Measurements from ENCODE around the gene NDST1.

DNA sequence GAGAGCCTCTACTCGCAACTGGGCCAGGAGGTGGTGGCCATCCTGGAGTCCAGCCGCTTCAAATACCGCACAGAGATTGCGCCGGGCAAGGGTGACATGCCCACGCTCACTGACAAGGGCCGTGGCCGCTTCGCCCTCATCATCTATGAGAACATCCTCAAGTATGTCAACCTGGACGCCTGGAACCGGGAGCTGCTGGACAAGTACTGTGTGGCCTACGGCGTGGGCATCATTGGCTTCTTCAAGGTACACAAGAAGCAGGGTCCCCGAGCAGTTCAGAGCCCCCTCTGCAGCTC is 13.5 kb downstream of the NDST1 start:
- TF ChIP-seq JUND (IDR thresholded peaks at IDR 0.05; ENCODE audit: low read length) (no peak), MAX (IDR thresholded peaks at IDR 0.05) (no peak), CHD2 (IDR thresholded peaks at IDR 0.05; ENCODE audit: low read length) (no peak)
- TF ChIP-seq, protein P1, sequence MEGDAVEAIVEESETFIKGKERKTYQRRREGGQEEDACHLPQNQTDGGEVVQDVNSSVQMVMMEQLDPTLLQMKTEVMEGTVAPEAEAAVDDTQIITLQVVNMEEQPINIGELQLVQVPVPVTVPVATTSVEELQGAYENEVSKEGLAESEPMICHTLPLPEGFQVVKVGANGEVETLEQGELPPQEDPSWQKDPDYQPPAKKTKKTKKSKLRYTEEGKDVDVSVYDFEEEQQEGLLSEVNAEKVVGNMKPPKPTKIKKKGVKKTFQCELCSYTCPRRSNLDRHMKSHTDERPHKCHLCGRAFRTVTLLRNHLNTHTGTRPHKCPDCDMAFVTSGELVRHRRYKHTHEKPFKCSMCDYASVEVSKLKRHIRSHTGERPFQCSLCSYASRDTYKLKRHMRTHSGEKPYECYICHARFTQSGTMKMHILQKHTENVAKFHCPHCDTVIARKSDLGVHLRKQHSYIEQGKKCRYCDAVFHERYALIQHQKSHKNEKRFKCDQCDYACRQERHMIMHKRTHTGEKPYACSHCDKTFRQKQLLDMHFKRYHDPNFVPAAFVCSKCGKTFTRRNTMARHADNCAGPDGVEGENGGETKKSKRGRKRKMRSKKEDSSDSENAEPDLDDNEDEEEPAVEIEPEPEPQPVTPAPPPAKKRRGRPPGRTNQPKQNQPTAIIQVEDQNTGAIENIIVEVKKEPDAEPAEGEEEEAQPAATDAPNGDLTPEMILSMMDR (IDR thresholded peaks at IDR 0.05; ENCODE audit: control extremely low read depth in 1 of 3, insufficient read depth in 1 of 3, low read depth in 1 of 3, low read length in 3 of 3), result no peak
